ENCODE measurements around the gene COL24A1.
"Not testable (repeated sequence)": the region's sequence is repeated elsewhere in the genome, so short reads cannot be mapped to it uniquely, and the experiment has no call there.

COL24A1 gene

DNA sequence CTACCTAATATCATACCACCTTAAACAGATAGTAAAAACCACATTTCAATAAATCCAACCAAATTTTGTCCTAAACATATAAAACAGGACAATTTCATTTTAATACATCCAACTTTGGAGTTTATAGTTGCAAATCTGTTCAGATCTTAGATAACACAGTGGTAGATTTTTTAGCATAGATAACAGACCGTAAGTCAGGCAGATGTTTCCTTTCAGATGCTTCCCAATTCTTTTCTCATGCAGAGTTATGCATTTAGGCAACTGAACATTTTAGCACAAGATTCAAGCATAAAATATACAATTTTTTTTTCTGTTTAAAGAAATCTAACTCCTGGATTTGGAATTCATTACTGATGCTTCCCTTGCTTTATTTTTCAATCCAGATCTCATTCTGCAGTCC lies 291.8 kb downstream of the COL24A1 start:
- in situ Hi-C loops (cut with HindIII; ENCODE audit: low pct_ligation_motif_present, low pct_unique_long_range_greater_than_20kb, low sequenced_read_pairs), result no loop called here
- no peak for DNase-seq

DNA sequence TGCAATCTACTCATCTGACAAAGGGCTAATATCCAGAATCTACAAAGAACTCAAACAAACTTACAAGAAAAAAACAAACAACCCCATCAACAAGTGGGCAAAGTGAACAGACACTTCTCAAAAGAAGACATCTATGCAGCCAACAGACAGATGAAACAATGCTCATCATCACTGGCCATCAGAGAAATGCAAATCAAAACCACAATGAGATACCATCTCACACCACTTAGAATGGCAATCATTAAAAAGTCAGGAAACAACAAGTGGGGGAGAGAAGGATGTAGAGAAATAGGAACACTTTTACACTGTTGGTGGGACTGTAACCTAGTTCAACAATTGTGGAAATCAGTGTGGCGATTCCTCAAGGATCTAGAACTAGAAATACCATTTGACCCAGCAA lies 292.9 kb downstream of the COL24A1 start:
- DNase-seq; in situ Hi-C loops (cut with HindIII; ENCODE audit: low pct_ligation_motif_present, low pct_unique_long_range_greater_than_20kb, low sequenced_read_pairs): not testable (repeated sequence)

DNA sequence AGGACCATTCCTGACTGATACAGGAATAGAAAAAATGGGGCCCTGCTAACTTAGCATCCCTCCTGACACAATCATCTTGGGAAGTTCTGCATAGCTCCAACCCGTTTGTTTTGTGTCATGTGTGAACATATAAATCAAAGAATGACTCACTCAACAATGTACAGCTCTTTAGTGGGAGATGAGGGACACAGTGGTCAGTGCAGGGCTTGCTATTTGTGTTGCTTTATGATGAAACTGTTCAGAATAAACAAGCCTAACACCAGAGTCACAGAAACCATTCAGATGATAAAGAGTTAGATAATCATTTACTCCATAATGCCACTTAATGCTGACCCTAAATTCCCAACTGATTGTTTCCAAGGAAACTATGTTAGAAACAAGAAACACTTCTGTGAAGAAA lies 294.1 kb downstream of the COL24A1 start:
- in situ Hi-C loops (cut with HindIII; ENCODE audit: low pct_ligation_motif_present, low pct_unique_long_range_greater_than_20kb, low sequenced_read_pairs), result no loop called here
- DNase-seq, result peak; percentile 7

DNA sequence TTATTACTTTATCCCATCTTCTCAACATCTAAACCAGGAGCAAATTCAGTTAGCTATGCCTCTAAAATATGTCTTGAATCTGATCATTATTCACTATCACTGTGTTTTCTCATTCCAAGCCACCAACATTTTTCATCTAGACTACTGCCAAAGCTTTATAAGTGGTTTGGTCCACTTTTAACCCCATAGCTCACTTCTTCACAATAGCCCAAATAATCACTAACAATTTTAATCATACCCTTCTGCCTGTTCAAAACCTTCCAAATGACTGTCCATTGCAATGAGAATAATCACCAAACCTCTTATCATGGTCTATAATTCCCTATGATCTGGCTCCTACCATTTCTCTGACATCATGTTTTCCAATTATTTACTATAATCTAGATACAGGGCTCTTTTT lies 298.6 kb downstream of the COL24A1 start:
- in situ Hi-C loops (cut with HindIII; ENCODE audit: low pct_ligation_motif_present, low pct_unique_long_range_greater_than_20kb, low sequenced_read_pairs), result no loop called here
- DNase-seq, result no peak

DNA sequence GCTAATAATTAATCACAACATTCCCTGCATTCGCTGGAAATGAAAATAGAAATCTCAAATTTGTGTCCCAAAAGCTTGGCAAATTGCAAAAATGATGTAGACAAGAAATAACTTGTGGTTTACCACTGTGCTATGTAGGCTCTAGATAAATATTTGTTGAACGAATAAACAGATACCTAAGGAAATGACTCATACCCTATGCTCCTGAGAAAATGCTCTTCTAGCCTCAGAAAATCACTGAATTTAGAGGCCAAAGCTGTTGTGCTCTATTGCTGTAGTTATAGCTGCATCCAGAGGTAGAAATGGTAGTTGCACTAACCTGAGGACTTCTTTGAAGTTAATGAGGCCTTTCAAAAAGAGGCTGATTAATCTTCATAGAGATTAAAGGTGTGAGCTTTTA lies 306.3 kb downstream of the COL24A1 start:
- in situ Hi-C loops (cut with HindIII; ENCODE audit: low pct_ligation_motif_present, low pct_unique_long_range_greater_than_20kb, low sequenced_read_pairs), result no loop called here
- DNase-seq, result peak; percentile 84

DNA sequence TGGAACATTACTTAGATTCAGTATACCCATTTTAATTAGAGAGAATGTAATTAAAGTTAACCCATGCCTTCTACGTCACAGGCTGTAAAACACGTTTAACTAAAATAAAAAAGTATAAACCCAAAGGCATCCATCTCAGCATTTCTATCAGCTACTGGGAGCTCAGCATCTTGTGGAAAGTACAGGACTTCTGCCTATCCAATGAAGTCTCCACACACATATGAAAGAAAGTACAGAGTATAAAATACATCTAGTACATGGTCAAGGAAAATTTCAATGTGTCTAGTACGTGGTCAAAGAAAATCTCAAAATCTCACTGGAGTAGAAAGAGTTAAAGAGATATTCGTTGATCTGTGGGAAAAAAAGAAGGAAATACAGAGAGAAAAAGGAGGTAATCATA lies 306.9 kb downstream of the COL24A1 start:
- in situ Hi-C loops (cut with HindIII; ENCODE audit: low pct_ligation_motif_present, low pct_unique_long_range_greater_than_20kb, low sequenced_read_pairs), result no loop called here

DNA sequence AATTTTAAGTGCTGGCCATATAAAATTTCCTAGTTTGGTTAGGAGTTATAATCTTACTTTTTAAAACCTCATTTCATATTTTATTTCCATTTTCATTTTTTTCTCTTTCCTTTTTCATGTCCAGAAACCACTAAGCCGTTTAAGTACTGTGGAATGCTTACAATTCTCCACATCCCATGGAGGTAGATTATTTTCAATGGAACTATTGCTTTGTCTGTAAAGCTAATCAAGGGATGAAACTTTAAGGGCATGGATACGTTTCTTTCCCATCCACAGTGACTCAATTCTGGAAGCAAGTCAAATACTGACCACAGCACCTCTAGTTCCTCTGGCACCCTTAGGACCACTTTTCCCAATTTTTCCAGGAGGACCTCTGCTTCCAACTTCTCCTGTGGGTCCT lies 309.2 kb downstream of the COL24A1 start:
- no peak for DNase-seq
- in situ Hi-C loops (cut with HindIII; ENCODE audit: low pct_ligation_motif_present, low pct_unique_long_range_greater_than_20kb, low sequenced_read_pairs), result no loop called here

More for the DNA sequence above, 306.9 kb downstream of the COL24A1 start:
- DNase-seq, result no peak

DNA sequence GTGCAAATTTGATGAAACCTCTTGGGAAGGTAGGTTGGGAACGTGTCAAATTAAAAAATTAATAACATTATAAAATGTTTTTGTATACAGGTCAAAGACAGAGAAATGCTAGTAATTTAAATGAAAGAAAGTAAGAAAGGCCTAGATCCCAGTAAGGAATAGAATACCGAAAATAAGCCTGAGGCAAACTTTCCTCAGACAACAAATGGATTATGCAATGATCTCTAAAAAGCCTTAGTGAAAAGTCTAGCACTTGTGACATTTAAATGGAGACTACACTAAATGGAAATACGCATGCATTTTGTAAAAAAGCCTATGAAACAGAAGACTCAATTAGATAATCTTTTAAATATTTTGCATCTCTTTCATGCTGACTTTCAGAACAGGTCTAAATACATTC lies 309.9 kb downstream of the COL24A1 start:
- in situ Hi-C loops (cut with HindIII; ENCODE audit: low pct_ligation_motif_present, low pct_unique_long_range_greater_than_20kb, low sequenced_read_pairs), result no loop called here
- no peak for DNase-seq

DNA sequence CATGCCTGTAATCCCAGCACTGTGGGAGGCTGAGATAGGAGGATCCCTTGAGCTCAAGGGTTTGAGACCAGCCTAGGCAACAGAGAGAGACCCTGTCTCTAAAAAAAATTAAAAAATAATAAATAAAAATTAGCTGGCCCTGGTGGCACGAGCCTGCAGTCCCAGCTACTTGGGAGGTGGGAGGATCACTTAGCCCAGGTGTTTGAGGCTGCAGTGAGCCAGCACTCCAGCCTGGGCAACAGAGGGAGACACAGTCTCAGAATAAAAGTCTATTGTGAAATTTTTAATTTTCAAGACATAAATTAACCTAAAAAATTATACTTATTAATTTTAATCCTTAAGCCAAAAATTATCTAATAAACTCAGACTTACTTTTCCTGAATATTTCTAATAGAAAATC lies 317.1 kb downstream of the COL24A1 start:
- DNase-seq, result no peak
- in situ Hi-C loops (cut with HindIII; ENCODE audit: low pct_ligation_motif_present, low pct_unique_long_range_greater_than_20kb, low sequenced_read_pairs), result no loop called here

DNA sequence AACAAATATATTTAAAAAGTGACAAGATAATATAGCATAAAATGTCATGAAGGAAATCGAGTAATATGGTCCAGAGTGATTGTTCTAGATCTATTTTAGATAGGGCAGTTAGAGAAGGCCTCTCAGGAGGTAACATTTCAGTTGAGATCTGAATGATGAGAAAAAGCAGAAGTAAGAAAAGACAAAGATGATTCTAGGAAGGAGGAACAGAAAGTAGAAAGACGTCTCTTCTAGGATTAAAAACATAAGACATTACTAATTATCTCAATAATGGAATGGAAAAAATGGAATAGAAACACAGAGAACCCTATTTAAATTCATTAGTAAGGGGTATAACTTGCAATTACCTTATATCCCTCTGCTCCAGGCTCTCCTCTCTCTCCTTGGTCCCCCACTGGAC lies 318.3 kb downstream of the COL24A1 start:
- no peak for DNase-seq
- in situ Hi-C loops (cut with HindIII; ENCODE audit: low pct_ligation_motif_present, low pct_unique_long_range_greater_than_20kb, low sequenced_read_pairs), result no loop called here

DNA sequence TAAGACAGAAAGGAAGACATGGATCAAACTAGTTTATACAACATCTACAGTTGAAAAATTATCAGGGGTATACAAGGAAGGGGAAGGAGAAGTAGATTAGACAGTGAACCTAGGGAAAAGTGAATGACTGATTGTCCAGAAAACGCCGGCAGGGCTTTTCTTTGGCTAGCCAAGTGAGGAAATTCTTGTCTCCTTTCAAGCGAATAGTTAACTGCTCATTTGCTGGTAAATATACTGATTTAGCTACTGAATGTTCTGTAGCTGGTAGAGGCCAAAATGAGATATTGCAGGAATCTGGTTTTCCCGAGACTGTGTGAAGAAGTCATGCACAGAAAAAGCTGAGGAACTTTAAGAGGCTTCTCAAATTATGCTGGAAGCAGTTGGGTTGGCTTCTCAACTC lies 319.8 kb downstream of the COL24A1 start:
- DNase-seq, result no peak

DNA sequence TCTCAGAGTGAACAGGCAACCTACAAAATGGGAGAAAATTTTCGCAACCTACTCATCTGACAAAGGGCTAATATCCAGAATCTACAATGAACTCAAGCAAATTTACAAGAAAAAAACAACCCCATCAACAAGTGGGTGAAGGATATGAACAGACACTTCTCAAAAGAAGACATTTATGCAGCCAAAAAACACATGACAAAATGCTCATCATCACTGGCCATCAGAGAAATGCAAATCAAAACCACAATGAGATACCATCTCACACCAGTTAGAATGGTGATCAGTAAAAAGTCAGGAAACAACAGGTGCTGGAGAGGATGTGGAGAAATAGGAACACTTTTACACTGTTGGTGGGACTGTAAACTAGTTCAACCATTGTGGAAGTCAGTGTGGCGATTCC lies 323.4 kb downstream of the COL24A1 start:
- in situ Hi-C loops (cut with HindIII; ENCODE audit: low pct_ligation_motif_present, low pct_unique_long_range_greater_than_20kb, low sequenced_read_pairs); DNase-seq: not testable (repeated sequence)

More for the DNA sequence above, 319.8 kb downstream of the COL24A1 start:
- in situ Hi-C loops (cut with HindIII; ENCODE audit: low pct_ligation_motif_present, low pct_unique_long_range_greater_than_20kb, low sequenced_read_pairs), result no loop called here

DNA sequence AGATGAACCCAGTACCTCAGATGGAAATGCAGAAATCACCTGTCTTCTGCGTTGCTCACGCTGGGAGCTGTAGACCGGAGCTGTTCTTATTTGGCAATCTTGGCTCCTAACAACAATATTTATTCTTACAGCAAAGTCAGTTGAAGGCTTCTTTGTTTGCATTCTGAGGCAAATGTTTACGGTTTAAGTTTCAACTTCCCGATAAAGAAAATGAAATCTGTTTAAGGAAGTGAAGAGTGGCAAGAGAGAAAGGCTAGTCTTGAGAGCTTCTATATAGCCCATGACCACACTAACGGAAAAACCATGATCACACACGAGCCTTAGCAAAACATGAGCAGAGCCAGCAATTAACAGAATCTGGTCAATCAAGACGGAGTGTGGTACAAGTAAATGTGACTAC lies 325.7 kb downstream of the COL24A1 start:
- in situ Hi-C loops (cut with HindIII; ENCODE audit: low pct_ligation_motif_present, low pct_unique_long_range_greater_than_20kb, low sequenced_read_pairs), result no loop called here
- no peak for DNase-seq

DNA sequence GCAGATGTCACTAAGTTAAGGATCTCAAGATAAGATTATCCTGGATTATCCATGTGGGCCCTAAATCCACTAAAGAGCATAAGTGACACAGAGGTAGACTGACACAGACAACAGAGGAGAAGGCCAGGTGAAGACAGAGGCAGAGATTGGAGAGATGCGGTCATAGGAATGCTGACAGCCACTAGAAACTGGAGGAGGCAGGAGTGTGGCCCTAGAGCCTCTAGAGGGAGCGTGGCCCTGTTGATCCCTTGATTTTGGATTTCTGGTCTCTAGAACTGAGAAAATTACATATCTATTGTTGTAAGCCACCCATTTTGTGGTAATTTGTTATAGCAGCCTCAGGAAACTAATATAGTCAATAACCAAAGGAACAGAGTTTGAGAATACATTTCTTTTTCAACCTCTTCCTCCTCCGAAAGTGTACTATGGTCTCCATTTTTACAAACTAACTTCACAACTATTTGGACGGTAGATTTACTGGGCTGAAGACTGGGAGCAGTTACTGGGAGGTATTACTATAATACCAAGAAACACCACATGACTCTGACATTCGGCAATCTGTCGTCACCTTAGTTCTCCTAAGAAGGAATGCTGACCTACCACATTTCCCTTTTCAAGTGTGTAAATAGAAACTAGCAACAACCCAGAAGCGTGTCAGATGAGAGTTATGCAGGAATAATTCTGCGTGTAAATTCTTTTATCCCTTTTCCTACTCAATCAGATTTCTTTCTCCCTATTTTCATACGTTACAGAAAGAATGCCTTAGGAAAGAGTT lies 332.3 kb downstream of the COL24A1 start:
- in situ Hi-C loops (cut with HindIII; ENCODE audit: low pct_ligation_motif_present, low pct_unique_long_range_greater_than_20kb, low sequenced_read_pairs), result no loop called here
- no peak for DNase-seq

DNA sequence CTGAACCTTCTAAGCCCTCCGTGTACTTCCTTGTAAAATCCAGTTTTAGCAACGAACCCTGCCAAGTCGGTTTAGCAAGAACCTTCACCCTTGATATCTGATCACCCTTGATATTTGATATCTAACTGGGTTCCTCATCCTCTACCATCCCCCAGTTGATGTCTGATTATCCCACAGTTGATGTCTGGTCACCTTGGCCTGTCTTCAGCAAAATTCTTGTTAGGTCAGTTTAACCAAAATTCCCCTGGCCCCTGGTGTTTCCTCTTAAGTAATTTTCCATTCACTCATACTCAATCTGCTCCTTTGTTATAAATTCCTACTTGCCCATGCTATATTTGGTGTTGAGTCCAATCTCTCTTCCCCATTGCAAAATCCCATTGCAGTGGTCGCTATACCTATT lies 333.9 kb downstream of the COL24A1 start:
- in situ Hi-C loops (cut with HindIII; ENCODE audit: low pct_ligation_motif_present, low pct_unique_long_range_greater_than_20kb, low sequenced_read_pairs), result no loop called here
- no peak for DNase-seq

DNA sequence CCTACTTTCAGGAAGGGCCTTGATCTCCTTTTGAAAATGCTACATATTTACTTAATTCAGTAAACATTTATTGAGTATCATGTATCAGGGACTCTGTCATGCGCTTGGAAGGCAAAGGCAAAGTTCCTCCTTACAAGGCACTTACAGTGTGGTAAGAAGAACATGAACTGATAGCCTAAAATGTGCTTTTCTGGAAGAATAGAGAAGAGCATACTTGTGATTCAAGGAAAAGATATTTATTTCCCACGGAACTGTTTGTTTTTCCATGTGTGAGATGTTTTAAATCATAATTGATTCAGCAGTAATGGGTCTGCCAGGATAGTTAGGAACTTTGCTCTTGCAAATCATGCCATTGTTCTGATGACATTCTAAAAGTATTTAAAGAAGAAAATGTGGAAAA lies 338.2 kb downstream of the COL24A1 start:
- no peak for DNase-seq
- in situ Hi-C loops (cut with HindIII; ENCODE audit: low pct_ligation_motif_present, low pct_unique_long_range_greater_than_20kb, low sequenced_read_pairs), result no loop called here

DNA sequence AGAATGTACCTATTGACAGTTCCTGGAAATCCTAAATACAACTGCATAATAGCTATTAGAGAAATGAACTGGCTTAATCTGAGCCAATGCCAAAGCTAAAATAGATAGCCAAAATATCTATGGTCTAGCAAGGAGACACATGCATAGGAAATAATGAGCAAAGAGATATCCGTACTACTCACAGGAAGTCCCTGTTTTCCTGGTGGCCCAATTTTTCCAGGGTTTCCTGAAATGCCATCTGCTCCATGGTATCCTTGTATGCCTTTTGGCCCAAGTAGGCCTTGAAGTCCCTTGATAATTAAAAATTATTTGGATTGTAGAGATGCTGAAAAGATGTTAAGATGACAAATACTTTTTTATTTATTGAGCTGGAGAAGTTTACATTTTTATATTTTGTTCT lies 340.0 kb downstream of the COL24A1 start:
- in situ Hi-C loops (cut with HindIII; ENCODE audit: low pct_ligation_motif_present, low pct_unique_long_range_greater_than_20kb, low sequenced_read_pairs), result no loop called here
- DNase-seq, result no peak

DNA sequence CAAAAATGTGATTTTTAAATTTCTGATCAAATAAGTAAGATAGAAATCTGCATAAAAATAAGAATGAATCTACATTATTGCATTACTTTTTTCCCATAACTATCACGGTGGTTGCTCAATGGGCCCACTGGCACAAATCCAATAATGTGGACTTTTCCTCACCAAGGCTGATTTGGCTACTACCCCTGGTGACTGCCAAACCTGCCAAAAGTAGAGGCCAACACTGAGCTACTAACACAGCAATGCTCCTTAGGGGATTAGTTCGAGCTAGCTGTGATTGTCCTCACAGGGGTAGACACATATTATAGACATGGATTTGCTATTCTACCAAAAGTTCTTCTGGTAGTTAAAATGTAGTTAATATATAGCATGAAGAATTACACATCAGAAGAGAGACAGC lies 340.7 kb downstream of the COL24A1 start:
- in situ Hi-C loops (cut with HindIII; ENCODE audit: low pct_ligation_motif_present, low pct_unique_long_range_greater_than_20kb, low sequenced_read_pairs), result no loop called here
- no peak for DNase-seq

DNA sequence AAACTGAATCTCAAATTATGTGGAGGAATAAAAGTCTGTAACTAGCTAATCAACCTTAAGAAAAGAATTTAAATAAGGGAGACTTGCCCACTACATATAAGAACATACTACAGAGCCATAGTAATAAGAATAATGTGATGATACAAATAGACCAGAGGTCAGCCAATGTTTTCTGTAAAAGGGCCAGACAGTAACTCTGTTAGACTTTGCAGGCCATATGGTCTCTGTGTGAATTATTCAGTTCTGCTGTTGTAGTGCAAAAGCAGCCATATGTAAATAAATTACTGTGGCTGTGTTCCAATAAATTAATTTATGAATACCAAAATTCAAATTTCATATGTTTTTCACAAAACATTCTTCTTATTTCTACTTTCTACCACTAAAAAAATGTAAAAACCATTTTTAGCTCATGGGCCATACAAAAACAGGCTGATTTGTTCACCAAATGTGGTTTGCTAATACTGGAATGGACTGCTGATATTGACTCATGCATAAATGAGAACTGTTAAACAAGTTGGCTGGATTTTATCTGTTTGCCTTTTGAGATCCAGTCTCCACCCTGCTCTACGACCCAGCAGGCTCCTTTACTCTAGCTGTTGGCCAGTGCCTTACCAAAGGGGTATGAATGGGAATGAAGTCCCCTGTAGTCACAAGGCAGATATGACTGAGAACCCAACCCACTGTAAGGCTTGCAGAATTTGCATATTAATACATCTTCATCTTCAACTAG lies 350.2 kb downstream of the COL24A1 start:
- DNase-seq, result no peak
- in situ Hi-C loops (cut with HindIII; ENCODE audit: low pct_ligation_motif_present, low pct_unique_long_range_greater_than_20kb, low sequenced_read_pairs), result no loop called here

DNA sequence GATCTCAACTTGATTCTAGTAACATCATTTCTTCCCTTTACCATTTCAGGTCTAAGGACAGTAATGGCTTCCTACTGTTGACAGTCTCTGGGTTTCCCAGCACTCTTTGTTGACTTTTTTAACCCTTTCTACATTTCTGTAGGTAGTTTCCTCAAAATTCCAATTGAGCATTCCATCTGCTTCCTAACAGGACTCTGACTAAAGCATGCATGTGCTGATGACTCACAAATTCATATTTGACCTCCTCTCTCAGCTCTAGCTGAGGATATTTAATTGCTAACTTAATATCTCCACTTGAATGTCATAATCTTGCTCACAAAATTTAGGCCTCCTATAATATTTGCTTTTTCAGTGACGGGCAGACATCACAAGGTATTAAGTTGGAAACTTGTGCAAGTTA lies 355.1 kb downstream of the COL24A1 start:
- no peak for DNase-seq
- in situ Hi-C loops (cut with HindIII; ENCODE audit: low pct_ligation_motif_present, low pct_unique_long_range_greater_than_20kb, low sequenced_read_pairs), result no loop called here

Data from ACHN (cell line).